Heart left ventricle (tissue), 16 donors: ENCODE measurements around the gene IVD. TPM values are rescaled to one million over a fixed set of nuclear protein-coding genes. Genes with fewer than 3 reads are reported as not detected.
A peak's percentile ranks its signal among the peaks of the same experiment; 100 is the strongest.

Source experiments
- ATAC-seq, 4 donors: fragments of 200-7000 bp; cut with Tn5 transposase; one replicate each; pipeline ENCODE4 v1.9.1; 2020 to 2022; ENCODE audit warnings: moderate library complexity in 4 of 4, mild to moderate bottlenecking in 3 of 4, moderate number of reproducible peaks in 1 of 4
- DNase-seq, 5 donors: peaks; one replicate each; pipeline ENCODE4 v3.0.0-alpha.2; 2020
- H3K27ac ChIP-seq, 12 donors: fragments of 200-600 bp; sonication (generic) in 4 of 12; one replicate each; pipeline versions ENCODE4 v1.5.0 to v1.8.0; 2016 to 2022; ENCODE audit warnings: mild to moderate bottlenecking in 2 of 12
- H3K27me3 ChIP-seq, 9 donors: fragments of 200-600 bp; sonication (generic) in 2 of 9; one replicate each; pipeline versions ENCODE4 v1.5.1 to v1.8.0; 2016 to 2022; ENCODE audit warnings: mild to moderate bottlenecking in 3 of 9
- H3K36me3 ChIP-seq, 9 donors: fragments of 200-600 bp; sonication (generic) in 2 of 9; one replicate each; pipeline versions ENCODE4 v1.5.0 to v1.8.0; 2018 to 2022; ENCODE audit warnings: mild to moderate bottlenecking in 2 of 9
- H3K4me1 ChIP-seq, 12 donors: fragments of 200-600 bp; sonication (generic) in 4 of 12; one replicate each; pipeline versions ENCODE4 v1.5.0 to v1.8.0; 2016 to 2022; ENCODE audit warnings: mild to moderate bottlenecking in 3 of 12
- H3K4me3 ChIP-seq, 12 donors: fragments of 200-600 bp; sonication (generic) in 4 of 12; one replicate each; pipeline versions ENCODE4 v1.5.0 to v1.8.0; 2017 to 2022; ENCODE audit warnings: mild to moderate bottlenecking in 9 of 12, moderate library complexity in 4 of 12
- H3K9me3 ChIP-seq, 12 donors: fragments of 200-600 bp; sonication (generic) in 4 of 12; one replicate each; pipeline versions ENCODE4 v1.5.0 to v1.8.0; 2016 to 2022; ENCODE audit warnings: mild to moderate bottlenecking in 1 of 12
- POLR2A ChIP-seq, 2 donors: fragments of 450-650 bp; IDR thresholded peaks; one replicate each; pipeline ENCODE4 v1.6.1; 2017; ENCODE audit warnings: antibody characterized with exemption in 2 of 2, mild to moderate bottlenecking in 2 of 2, moderate library complexity in 2 of 2
- WGBS, 4 donors: extraction: QIAGEN DNeasy Blood & Tissue Kit in 2 of 4; methylation state at CpG; one replicate each; pipeline versions ENCODE4 v1.1.5 to v1.1.7; 2013 to 2018; 5-methylcytosine and 5-hydroxymethylcytosine counted together
- intact Hi-C, 10 donors: fragments of 100-400 bp; cut with DNase I; formaldehyde crosslinking; loops; one replicate each; pipeline versions ENCODE4 v1.11.1 to v1.14.2; 2022
- polyA plus RNA-seq, 2 donors: library from polyadenylated mRNA; stranded (reverse); fragments of 200-250 nt; gene quantifications; one replicate each; pipeline ENCODE4 v1.2.3, GENCODE V29; 2013
- total RNA-seq, 9 donors: library from RNA; depleted of rRNA in 2 of 9; stranded (reverse); fragments of >200 nt in 2 of 9; fragmentation: NEBNext Ultra II Directional in 3 of 9; extraction: Animal tissue kit (Norgen Biotek cat#: 25700) in 3 of 9; gene quantifications; one replicate each; pipeline versions ENCODE4 v1.1.0 to v1.2.4, GENCODE V29; 2016 to 2023
- TF ChIP-seq, protein P1 (sequence below), 12 donors: fragments of 200-600 bp; sonication (generic) in 4 of 12; IDR thresholded peaks; one replicate each; pipeline versions ENCODE4 v1.5.0 to v1.8.0; 2018 to 2022; ENCODE audit warnings: antibody characterized with exemption in 12 of 12, mild to moderate bottlenecking in 5 of 12
- donor health status: ischemic (EF 13 %, LVEDD 7.1; RV severe dilation, severe dysfunction).
- donor health status: healthy with polysubstance abuse.
- donor health status: DM: no; HTN: yes; CAD: no.
- donor health status: DM: no; HTN: no; CAD: no.
- donor health status: ischemic (EF 25% LVEDD 6.9; RV normal size, moderate dysfunction).
- donor health status: ischemic (EF 25% LVEDD 5.7; RV mildly dilated, moderate dysfunction).
- donor health status: healthy.
- donor health status: DM: yes; HTN: yes; CAD: no.
- donor health status: ischemic (EF 35%, LVEDD 5.7; RV mildly dilated, moderate dysfunction).
- donor health status: nonischemic (EF 11% LVEDD 7.7; RV severe dilation, severe dysfunction).
- donor health status: DM: yes; HTN: yes; CAD: no.
- donor health status: PGD.
- donor health status: ischemic (EF 29% LVEDD 5.4; RV normal size, mild dysfunction).
- donor health status: nonischemic (EF 23%, LVEDD 6.1; RV moderate dilation, normal function).

IVD gene
- total and polyA plus RNA-seq, 11 donors = 52.9 to 130 (median 95.1) TPM

DNA sequence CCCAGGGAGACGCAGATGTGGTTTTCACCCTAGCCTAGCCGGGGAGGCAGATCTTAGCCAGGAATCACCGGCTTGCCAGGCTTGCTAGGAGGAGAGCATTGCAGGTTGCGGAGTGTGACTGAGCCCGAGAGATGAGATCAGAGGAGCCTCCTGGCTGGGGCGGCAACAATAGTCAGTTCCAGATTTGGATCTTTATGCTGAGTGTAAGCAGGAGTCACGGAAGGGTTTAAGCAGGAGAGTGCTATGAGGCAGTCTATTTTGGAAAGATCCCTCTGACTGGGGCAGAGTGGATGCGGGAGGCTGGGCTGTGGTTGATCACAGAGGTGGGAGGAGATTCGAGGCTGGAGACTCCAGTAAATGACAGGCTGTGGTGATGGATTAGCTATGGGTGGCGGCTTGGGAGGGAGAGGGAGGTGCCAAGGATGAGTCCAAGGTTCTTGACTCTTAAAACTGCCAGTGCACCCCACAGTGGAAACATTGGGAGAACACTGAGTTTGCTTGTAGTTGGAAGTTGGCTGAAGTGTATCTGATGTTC, 24.7 kb downstream of the IVD start:
- WGBS, 4 donors = 62 to 77% (median 66%) methylated on average over 9 to 10 of the region's 10 CpGs
- intact Hi-C loops = no loop called here

DNA sequence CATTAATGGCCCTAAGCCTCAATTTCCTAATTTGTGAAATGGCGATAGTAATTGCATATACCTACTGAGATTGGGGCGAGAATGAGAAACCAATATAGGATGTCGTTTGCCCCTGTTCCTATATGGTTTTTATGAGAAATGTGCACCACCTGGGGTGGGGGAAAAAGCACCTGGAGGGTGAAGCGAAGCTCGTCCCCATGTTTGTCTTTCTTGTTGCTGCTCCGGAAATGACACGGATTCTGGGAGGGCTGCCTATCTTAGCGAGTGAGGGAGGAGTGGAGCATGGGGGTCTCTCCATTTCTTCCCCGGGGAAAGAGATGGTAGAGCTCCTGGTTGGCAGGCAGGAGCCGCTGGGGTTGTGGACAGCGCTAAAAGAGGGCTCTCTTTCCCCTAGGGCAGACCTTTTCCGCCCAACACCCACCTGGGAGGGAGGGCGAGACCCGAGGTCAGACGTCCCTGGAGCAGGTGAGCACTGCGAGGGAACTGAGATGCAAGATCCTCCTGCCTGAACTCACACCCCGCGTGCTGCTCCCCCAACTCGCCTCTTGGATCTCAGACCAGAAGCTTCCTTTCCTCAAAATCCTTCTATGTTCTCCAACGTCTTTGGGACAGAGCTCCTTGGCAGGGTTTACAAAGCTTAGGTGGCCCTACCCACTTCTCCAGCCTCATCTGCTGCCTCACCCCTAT, 29.6 kb downstream of the IVD start:
- ATAC-seq (no peak), DNase-seq (peak in 1 of 5 donors; percentile 21)
- no peak for TF ChIP-seq POLR2A (IDR thresholded peaks at IDR 0.05)
- TF ChIP-seq, protein P1, sequence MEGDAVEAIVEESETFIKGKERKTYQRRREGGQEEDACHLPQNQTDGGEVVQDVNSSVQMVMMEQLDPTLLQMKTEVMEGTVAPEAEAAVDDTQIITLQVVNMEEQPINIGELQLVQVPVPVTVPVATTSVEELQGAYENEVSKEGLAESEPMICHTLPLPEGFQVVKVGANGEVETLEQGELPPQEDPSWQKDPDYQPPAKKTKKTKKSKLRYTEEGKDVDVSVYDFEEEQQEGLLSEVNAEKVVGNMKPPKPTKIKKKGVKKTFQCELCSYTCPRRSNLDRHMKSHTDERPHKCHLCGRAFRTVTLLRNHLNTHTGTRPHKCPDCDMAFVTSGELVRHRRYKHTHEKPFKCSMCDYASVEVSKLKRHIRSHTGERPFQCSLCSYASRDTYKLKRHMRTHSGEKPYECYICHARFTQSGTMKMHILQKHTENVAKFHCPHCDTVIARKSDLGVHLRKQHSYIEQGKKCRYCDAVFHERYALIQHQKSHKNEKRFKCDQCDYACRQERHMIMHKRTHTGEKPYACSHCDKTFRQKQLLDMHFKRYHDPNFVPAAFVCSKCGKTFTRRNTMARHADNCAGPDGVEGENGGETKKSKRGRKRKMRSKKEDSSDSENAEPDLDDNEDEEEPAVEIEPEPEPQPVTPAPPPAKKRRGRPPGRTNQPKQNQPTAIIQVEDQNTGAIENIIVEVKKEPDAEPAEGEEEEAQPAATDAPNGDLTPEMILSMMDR (IDR thresholded peaks at IDR 0.05) = no peak
- Histone ChIP-seq H3K4me3 (no peak overlapping the region), H3K36me3 (no peaks in the 10 kb centered on the region), H3K4me1 (peaks cover 9 to 45% (median 25%) of the 10 kb centered on the region in 12 donors), H3K27me3 (peaks cover 0 to 44% (median 13%) of the 10 kb centered on the region in 9 donors), H3K27ac (no peak overlapping the region), H3K9me3 (no peaks in the 10 kb centered on the region)
- intact Hi-C loops = no loop called here
- WGBS, 4 donors = 58 to 72% (median 61%) methylated on average over 20 of the region's 20 CpGs

More for the DNA sequence above, 24.7 kb downstream of the IVD start:
- Histone ChIP-seq H3K4me3 (no peak overlapping the region), H3K27ac (no peak overlapping the region), H3K4me1 (no peaks in the 10 kb centered on the region), H3K36me3 (no peaks in the 10 kb centered on the region), H3K27me3 (peaks cover 0 to 11% (median 0%) of the 10 kb centered on the region in 9 donors), H3K9me3 (no peaks in the 10 kb centered on the region)
- DNase-seq (no peak), ATAC-seq (peak in 1 of 4 donors; percentile 16)
- TF ChIP-seq POLR2A (IDR thresholded peaks at IDR 0.05) = no peak
- TF ChIP-seq, protein P1 (IDR thresholded peaks at IDR 0.05) = no peak

DNA sequence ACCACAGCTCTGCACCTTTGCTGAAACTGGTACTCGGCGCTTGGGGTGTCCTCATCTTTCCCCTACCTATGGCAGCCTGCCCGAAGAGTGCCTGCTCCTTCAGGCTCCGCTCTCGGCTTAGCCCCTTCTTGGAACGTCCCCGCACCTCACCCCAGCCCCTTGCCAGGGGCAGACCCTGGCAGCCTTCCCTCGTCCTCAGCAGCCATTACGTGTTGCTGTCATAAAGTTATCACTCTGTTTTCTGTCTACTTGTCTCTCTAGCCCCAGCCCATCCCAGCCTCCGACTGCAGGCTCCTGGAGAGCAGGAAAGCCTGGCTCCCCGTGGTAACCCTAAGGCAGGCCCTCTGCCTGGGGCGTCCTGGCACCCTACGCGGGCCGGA, 30.1 kb downstream of the IVD start:
- TF ChIP-seq, protein P1 (IDR thresholded peaks at IDR 0.05) = no peak
- no peak for TF ChIP-seq POLR2A (IDR thresholded peaks at IDR 0.05)
- peak overlapping the region in 11 of 12 donors; percentile 19 to 54 (median 48) for H3K4me3 ChIP-seq
- H3K36me3 ChIP-seq = no peaks in the 10 kb centered on the region
- no peaks in the 10 kb centered on the region for H3K9me3 ChIP-seq
- intact Hi-C loops = no loop called here
- 14 to 22% (median 17%) methylated on average over 15 of the region's 15 CpGs for WGBS, 4 donors
- peaks cover 9 to 49% (median 26%) of the 10 kb centered on the region in 12 donors for H3K4me1 ChIP-seq
- peaks cover 0 to 44% (median 13%) of the 10 kb centered on the region in 9 donors for H3K27me3 ChIP-seq
- ATAC-seq (no peak), DNase-seq (peak in 1 of 5 donors; percentile 56)
- no peak overlapping the region for H3K27ac ChIP-seq

DNA sequence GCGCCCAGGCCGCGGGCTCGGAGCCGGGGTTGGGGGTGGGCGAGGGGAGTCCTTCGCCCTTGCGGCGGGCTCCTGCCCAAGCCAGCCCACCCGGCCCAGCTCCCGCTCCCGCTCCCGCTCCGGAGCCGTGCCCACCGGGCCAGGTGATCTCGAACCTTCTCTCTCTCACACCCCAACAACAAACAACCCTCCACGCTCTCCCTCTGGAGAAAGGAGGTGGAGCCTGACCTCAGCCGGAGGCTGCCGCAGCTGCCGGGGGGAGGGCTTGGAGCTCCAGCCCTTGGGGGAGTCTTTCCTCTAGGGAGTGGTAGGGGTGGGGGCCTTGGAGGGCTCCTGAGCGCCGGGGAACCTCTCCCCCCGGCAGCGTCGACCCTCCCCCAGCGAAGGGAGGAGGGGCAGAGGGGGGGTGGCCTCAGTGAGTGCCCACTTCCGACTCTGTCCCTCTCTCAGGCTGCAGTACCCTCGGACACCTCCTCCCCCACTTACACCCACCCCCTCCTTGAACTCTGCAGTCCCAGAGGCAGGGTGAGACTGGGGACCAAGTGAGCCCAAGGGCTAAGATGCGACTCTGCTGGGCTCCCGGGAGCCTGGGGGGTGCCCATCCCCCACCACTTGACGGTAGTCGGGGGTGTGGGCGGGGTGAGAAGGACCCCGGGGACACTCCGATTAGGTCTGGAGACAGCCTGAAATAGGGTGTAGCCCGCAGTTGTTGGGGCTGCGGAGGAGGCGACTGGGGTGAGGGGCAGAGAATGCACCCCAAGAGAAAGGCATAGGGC, 30.7 kb downstream of the IVD start:
- peak in 1 of 5 donors; percentile 63 for DNase-seq
- no peak for TF ChIP-seq POLR2A (IDR thresholded peaks at IDR 0.05)
- TF ChIP-seq, protein P1 (IDR thresholded peaks at IDR 0.05) = no peak
- WGBS, 4 donors = 1 to 3% (median 2%) methylated on average over 23 to 39 of the region's 39 CpGs
- H3K27ac ChIP-seq = no peak overlapping the region
- H3K4me1 ChIP-seq = peaks cover 9 to 49% (median 26%) of the 10 kb centered on the region in 12 donors
- H3K27me3 ChIP-seq = peaks cover 0 to 44% (median 13%) of the 10 kb centered on the region in 9 donors
- H3K36me3 ChIP-seq = no peaks in the 10 kb centered on the region
- no peaks in the 10 kb centered on the region for H3K9me3 ChIP-seq
- intact Hi-C loops = no loop called here
- ATAC-seq = no peak
- peak overlapping the region; percentile 19 to 54 (median 46) for H3K4me3 ChIP-seq
